GM10847 (cell line): ENCODE data around the gene RPL12.

Experiments used
- POLR2A ChIP-seq: IDR thresholded peaks from 2 replicates; pipeline ENCODE4 v1.6.1; 2011; ENCODE audit not compliant: insufficient read length; ENCODE audit errors: extremely low read depth

RPL12 gene

DNA sequence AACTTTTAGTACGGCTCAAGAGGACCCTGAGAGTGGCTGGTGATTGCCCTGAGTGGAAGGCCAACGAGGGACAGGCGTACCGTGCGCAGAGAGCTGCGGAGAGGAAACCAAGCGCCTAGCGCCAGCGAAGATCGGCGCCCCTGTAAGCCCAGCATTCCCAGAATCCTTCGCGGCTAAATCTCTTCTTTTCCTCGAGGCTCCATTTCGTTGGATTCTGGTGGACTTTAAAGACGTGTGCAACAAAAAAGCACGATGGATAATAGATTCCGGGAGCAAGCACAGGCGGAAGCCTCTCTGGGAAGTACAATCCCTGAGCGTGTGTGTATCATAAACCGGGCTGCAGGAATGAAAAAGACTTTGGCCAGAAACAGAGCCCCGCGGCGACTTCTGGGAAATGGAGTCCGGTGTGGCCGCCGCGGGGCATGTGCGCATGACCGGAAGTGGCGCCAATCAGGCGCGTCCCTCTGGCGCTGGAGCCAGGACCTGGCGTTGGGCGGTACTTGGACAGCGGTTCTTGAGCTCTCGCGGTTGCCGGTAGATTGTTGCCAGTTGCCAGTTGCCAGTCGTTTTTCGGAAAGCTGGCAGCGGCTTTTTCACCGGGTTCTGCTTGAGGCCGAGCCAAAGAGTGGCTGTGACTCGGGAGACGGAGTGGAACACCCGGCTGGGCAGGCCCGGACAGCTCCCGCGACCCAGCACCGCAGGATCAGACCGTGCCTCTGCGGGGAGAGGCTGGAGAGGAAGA lies 27.1 kb downstream of the RPL12 start, which contains the start of gene ZNF79:
Gene ZNF79, plus strand, starts transcription at position 449 of the 742 bp plus-strand sequence. CDS start 406 bp downstream, outside the sequence.
- TF ChIP-seq POLR2A: peak; percentile 76

DNA sequence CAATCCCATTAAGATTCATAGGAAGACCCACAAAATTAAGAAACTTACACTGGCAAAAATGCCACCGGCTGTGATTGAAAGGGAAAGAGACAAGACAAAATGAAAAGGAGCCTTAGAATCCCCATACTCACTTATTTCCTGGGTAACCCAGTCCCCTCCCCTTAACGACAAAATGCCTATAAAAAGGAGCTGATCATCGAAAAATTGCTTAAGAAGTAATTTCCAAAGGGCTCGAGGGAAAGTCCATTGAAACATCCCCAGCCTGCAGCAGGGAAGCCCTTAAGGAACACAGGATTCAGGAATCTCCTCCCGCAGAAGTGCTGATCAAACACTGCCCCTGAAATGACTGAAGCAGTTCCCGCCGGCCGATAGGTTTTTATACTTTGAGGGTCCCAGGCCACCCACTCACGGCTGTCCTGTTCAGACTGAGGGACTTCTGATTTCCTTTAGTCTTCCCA lies 27.7 kb downstream of the RPL12 start:
- no peak for TF ChIP-seq POLR2A

- TF ChIP-seq POLR2A: no peak
Observed at GRCh38 chr9:127422787-127423186, 28.4 kb downstream of the RPL12 start.

DNA sequence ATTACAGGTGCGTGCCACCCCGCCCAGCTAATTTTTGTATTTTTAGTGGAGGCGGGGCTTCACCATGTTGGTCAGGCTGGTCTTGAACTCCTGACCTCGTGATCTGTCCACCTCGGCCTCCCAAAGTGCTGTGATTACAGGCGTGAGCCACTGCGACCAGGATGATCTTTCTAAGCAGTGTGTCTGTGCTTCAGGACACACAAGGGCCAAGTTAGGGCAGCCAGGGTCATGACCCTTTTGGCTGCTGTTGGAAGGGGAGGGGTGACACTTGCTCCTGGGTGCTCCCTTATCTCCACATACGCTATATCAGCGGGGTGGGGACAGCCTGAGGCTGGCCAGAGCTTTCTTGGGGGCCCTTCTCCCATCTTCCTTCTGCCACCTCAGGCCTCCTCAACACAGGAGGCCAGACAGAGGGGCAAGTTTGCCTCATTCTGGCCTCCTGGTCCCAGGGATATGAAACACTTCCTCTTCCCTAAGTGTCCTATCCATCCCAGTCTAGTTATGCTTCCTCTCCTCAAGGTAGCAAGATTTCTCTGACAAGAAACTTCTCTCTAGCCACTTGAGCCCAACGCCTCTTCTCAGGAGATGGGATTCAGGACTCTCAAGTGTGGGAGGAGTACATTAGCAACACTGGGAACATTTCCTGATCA lies 28.9 kb downstream of the RPL12 start:
- no peak for TF ChIP-seq POLR2A

DNA sequence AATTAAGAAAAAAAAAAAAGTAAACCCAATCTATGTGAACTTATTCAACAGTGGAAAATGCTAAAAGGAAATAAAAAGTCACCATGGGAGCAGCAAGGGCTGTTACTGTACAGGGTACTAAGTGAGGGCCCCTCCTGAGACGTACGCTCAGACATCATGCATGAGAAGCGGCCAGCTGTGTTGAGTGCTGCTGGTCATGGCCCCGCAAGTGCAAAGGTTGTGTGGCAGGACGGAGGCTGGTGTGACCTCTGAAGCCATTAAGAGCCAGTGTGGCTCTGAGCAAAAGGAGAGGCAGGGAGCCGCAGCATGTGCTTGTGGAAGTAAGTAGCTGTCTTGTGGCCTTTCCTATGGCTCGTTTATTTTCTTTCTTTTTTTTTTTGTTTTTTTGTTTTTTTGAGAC lies 30.1 kb downstream of the RPL12 start:
- TF ChIP-seq POLR2A: no peak

GRCh38 chr9:127419348-127419747 lies 31.9 kb downstream of the RPL12 start:
- TF ChIP-seq POLR2A: no peak

DNA sequence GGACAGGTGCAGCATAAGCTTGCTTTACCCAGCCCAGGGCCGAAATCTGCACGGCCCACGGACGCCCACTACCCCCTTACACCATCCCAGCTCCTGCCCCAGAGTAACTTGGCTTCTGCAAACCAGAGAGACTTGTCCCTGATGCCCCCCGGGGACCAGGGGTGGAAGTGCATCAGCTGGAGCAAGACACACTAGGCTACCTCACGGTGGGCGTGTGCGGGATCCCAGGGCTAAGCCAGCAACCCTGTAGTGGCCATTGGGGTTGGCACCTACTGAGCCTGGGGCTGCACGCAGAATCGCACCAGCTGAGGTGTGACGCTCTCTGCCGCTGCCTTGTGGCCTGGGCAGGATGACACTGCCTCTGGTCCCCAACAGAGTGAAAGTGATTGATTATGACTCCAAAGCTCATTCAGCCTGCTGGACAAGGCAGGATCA lies 33.2 kb downstream of the RPL12 start:
- TF ChIP-seq POLR2A: no peak

DNA sequence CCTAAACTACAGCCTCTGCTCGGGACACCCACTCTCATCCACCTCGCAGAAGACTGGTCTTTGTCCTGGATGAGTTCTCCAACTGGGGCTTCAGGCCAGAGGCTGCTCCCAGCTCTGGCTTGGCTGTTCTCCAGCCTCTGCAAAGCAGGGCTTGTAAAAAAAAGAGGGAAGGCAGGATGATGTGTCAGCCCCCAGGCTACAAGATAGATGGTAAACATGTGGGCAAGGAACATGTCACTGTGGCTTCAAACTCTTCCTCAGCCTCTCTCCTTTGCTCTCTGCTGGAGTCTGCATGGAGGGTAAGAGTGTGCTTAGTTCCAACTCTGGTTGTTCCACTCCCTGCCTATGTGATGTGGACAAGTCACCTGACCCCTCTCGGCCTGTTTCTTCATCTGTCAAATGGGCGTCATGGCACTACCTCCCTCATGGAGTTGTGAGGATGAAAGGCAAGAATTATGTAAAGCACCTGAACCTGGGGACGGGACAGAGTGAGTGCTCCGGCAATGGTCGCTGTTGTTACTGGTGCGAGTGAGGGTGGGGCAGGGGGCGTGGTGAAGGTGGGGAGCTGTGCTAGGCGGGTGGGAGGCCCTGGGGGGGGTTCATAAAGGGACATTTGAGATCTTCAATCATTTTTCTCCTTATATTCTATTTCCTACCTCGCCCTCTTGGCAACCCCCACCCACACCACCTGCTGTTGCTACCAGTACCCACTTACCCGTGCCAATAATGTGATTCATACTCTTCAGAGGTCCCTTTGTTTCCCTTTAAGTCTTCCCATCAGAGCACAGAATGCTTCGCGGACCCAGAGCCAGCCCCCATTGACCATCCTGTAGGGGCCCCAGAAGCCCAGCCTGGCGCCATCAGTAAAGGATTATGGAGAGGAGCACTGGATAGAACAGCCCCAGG lies 33.8 kb downstream of the RPL12 start:
- TF ChIP-seq POLR2A: no peak

- no peak for TF ChIP-seq POLR2A
Observed at GRCh38 chr9:127415657-127416056, 35.5 kb downstream of the RPL12 start.

GRCh38 chr9:127415141-127415540 lies 36.1 kb downstream of the RPL12 start:
- no peak for TF ChIP-seq POLR2A

GRCh38 chr9:127411122-127411521 lies 40.1 kb downstream of the RPL12 start:
- no peak for TF ChIP-seq POLR2A

DNA sequence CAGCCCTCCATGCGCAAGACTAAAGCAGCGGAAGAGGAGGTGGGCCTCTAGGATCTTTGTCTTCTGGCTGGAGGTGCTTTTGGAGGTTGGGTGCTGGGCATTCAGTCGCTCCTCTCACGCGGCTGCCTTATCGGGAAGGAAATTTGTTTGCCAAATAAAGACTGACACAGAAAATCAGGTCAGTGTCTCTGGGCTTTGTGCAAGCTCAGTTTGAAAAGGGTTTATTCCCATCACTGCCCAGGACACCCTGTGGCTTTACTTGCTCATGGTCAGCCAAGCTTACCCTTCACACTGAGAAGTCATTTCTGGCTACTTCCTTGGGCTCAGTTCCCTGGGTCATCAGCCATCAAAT lies 43.7 kb downstream of the RPL12 start:
- TF ChIP-seq POLR2A: no peak

GRCh38 chr9:127406799-127407491 lies 44.3 kb downstream of the RPL12 start:
- no peak for TF ChIP-seq POLR2A

- TF ChIP-seq POLR2A: no peak
Observed at GRCh38 chr9:127405344-127406125, 45.7 kb downstream of the RPL12 start.
